ENCODE results near the gene KRT34.

DNA sequence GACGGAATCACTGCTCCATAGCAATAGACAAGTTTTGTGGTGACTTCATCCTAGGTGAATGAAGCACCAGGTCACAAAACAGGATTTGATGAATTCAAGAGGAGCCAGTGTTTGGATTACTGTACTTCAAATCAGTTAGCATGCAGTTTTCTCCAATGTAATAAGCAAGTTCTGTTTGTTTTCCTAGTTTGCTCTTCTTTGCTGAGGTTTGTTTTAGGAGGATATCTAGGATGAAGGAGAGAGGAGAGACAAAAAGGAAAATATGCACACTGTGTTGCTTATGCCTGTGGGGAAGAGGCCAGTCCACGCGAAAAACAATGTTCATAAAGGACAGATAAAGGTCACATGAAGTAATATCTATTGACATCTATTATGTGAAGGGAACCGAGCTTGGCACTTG is 33.3 kb upstream of the KRT34 start:
- TF ChIP-seq, protein P1, sequence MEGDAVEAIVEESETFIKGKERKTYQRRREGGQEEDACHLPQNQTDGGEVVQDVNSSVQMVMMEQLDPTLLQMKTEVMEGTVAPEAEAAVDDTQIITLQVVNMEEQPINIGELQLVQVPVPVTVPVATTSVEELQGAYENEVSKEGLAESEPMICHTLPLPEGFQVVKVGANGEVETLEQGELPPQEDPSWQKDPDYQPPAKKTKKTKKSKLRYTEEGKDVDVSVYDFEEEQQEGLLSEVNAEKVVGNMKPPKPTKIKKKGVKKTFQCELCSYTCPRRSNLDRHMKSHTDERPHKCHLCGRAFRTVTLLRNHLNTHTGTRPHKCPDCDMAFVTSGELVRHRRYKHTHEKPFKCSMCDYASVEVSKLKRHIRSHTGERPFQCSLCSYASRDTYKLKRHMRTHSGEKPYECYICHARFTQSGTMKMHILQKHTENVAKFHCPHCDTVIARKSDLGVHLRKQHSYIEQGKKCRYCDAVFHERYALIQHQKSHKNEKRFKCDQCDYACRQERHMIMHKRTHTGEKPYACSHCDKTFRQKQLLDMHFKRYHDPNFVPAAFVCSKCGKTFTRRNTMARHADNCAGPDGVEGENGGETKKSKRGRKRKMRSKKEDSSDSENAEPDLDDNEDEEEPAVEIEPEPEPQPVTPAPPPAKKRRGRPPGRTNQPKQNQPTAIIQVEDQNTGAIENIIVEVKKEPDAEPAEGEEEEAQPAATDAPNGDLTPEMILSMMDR (IDR thresholded peaks at IDR 0.05; ENCODE audit: poor library complexity) = no peak
- TF ChIP-seq EZH2 (IDR thresholded peaks at IDR 0.05; ENCODE audit: borderline replicate concordance) = no peak

Measured in hepatocyte (in vitro differentiated cells).